GM18907 (cell line): ENCODE results near the gene DGKB.

Source experiments
- ATAC-seq: cut with Tn5 transposase; IDR thresholded peaks from one replicate; pipeline ENCODE4 v1.9.1; 2021; ENCODE audit warnings: mild to moderate bottlenecking, moderate library complexity; ENCODE audit not compliant: unreplicated experiment

The DGKB gene

GRCh38 chr7:14236834-14237233, 665.7 kb downstream of the DGKB start:
- ATAC-seq = no peak

GRCh38 chr7:14235056-14235455, 667.5 kb downstream of the DGKB start:
- ATAC-seq = no peak

DNA sequence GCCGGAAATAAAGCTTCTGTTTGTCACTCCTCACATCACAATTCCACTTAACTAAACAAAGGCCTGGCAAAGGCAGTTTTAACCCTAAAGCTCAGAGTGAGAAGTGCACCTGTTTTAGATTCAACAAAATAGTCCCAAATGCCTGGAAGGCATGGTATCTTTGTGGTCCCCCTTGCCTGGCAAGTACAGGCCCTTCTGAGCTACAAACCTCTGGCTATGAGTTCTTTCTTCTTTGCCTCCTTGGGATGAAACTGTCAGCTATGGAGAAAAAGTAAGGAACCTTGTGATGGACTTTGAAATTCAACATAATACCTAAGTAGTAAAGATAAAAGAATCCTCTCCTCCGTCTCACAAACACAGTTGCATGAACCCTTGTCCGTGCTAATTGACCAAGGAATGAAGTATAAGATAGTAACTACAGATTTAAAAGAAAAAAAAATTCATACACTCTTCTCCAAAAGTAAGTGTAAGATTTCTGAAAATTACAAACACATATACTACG, 668.6 kb downstream of the DGKB start:
- ATAC-seq = no peak

DNA sequence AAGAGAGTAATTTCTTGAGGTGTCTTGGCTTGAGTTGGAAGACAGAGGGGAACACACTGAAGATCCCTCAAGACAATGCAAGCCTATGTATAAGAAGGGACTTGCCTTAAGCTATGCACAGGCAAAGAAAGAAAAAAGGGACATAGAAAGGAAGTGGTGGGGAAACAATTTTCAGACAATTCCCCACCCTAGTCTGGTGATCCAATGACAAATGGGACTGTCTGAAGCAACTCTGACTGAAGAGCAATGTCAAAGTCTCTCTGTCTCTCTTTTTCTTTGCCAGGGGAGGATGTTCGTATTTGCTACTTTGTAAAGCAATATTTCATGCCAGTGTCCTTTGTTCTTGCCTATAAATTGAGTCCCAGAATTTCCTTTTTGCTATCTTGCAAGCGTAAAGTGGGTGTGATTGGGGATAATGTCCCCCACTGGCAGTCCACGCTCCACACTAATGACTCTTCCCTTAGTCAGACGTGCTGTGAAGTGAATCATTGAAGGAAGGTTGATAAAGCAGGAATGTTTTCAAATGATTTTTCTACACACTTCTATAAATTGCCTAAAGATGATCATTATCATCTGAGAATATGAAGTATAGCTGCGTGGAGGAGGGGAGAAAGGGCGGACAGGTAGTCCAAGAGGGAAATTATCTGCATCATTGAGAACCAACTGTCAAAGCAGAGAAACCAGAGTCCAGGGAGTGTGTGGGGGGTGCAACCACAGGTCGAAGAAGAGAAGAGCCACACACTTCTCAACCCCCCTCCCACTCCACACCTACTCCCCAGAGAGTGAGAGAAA, 669.3 kb downstream of the DGKB start:
- ATAC-seq = no peak

- no peak for ATAC-seq
These were observed 673.5 kb downstream of the DGKB start for GRCh38 chr7:14229047-14229446.

DNA sequence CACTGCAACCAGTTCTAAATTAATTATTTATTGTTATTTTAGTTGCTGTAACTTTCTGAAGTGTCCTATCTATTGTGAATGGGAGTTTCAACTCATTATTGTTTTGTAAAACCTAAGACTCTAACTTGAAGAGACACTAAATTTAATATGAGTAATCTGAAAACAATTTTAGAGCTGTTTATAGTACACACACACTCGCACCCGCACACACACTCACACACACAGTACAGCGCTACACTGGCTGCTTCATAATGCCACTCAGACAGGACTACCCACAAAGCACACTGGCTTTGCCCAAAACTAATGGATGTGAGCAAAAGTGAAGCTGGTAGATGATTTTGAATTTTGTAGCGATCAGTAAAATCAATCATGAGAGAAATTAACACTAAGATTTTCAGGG, 674.2 kb downstream of the DGKB start:
- ATAC-seq = no peak

GRCh38 chr7:14226126-14226525, 676.4 kb downstream of the DGKB start:
- no peak for ATAC-seq

GRCh38 chr7:14219125-14219524, 683.4 kb downstream of the DGKB start:
- ATAC-seq = no peak

DNA sequence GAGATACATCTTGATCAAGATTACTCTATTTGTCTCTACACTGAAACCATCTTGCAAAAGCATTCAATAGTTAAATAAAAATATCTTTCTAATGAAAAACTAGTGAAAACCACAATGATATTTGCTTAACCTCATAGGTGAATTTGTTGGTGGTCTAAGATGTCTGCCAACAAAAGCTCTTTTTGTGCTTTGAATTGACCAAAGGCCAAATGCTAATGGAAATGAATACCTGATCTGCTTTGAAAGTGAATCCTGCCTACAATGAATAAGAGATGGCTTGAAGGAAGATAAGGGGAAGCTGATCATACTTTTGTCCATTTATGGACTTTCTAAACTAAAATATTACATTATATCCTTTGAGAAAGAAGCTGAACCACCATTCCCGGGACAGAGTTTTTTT, 684.2 kb downstream of the DGKB start:
- no peak for ATAC-seq

GRCh38 chr7:14209896-14210484, 692.6 kb downstream of the DGKB start:
- no peak for ATAC-seq

DNA sequence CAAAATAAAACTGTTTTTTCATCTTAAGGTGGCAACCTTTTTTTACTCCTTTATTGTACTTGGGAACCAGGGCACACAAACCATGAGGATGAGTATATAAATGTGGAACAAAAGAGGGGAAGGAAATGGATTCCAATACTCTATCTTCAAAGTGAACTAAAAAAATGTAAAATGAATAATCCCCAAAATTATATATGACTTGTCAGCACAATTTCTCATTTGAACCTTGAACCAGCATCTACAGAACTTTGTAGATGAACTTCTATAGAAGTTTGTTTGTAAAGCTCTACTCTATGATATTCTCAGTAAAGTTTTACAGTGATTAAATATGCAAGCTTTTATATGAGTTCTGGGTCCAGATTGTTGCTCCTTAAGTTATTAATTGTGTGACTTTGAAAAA, 694.8 kb downstream of the DGKB start:
- ATAC-seq = no peak

DNA sequence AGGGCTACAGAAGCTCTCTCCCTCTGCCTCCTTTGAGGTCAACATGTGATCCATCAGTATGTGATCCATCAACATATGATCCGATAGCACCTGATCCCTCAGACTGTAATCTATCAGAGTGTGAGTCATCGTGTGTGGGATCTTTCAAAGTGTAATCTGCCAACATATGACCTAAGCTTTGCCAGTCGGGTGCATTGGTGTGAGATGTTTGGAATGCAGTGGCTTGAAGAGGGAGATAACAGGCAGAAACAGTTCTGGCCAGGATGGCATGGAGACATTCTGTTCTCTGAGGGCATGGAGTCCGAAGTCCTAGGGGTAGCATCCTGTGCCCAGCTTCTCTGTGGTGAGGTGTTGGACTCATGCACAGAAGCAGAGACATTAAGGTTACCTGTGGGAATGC, 695.4 kb downstream of the DGKB start:
- ATAC-seq = no peak

DNA sequence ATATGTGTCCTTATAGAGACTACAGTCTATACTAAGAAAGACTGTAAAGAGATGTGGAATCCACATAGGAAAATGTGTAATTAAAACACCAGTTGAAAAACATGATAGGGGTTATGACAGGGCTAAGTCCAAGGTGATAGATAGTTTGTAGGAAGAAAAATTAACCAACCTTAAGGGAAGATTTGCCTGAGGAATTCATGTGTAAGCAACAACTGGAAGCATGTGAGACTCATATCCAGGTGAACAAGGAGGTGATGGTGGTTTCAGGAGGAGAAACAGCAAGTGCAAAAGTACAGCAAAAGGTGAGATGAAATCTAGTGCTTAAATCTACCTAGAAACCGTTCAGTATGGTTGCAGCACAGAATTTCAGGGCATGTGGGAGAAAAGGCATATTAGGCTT, 696.4 kb downstream of the DGKB start:
- no peak for ATAC-seq

- no peak for ATAC-seq
These were observed 701.2 kb downstream of the DGKB start for GRCh38 chr7:14201353-14201752.

DNA sequence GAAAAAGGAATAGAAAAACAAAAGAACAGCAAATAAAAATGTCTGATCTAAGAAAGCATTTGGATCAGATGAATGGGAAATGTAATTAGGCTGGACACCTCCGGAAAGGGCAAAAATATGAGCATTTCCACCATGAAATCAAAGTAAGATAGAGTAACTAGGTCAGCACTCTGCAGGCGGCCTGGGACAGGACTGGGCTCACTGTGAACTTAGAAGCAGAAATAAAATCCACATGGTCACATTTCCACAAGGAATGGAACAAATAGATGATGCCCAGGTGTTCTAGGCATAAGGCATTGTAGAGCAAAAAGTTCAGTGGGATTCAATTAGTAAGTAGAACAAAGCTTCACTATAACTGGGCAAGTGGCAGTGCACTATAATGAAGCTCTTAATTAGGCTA, 703.2 kb downstream of the DGKB start:
- ATAC-seq = no peak

- no peak for ATAC-seq
These were observed 705.3 kb downstream of the DGKB start for GRCh38 chr7:14197280-14197679.

GRCh38 chr7:14196555-14196954, 706.0 kb downstream of the DGKB start:
- ATAC-seq = no peak

GRCh38 chr7:14195871-14196270, 706.7 kb downstream of the DGKB start:
- ATAC-seq = no peak

GRCh38 chr7:14195079-14195478, 707.5 kb downstream of the DGKB start:
- ATAC-seq = no peak

GRCh38 chr7:14191686-14192098, 710.9 kb downstream of the DGKB start:
- ATAC-seq = no peak

- ATAC-seq = no peak
These were observed 718.2 kb downstream of the DGKB start for GRCh38 chr7:14184292-14184864.

DNA sequence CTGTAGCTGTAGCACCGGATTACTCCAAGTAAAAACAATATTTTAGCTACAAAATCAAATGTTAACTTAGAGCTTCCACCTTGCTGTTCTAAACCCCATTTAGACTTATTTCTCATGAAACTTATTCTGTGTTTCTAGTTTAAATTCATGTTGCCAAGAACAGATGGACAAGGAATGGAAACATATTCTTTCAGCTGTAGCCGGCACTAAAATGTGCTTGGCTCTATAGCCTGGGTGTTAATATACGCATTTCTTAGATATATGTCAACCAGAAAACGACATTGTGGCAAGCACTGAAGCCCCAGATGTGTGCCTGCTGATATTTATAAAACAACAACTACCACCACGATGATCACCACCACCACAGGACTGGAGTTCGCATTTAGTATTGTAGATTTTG, 722.8 kb downstream of the DGKB start:
- ATAC-seq = no peak
